SKM-1 treated with dmso at 0.1 percent for 144 hours (cell line): Measurements from ENCODE around the gene GCDH.
"Not testable (repeated sequence)": the region's sequence is repeated elsewhere in the genome, so short reads cannot be mapped to it uniquely, and the experiment has no call there.

Source experiments
- DNase-seq: peaks from one replicate; lab custom pipeline; 2025; ENCODE audit not compliant: unreplicated experiment; lab: John Stamatoyannopoulos, UW

GCDH gene

DNA sequence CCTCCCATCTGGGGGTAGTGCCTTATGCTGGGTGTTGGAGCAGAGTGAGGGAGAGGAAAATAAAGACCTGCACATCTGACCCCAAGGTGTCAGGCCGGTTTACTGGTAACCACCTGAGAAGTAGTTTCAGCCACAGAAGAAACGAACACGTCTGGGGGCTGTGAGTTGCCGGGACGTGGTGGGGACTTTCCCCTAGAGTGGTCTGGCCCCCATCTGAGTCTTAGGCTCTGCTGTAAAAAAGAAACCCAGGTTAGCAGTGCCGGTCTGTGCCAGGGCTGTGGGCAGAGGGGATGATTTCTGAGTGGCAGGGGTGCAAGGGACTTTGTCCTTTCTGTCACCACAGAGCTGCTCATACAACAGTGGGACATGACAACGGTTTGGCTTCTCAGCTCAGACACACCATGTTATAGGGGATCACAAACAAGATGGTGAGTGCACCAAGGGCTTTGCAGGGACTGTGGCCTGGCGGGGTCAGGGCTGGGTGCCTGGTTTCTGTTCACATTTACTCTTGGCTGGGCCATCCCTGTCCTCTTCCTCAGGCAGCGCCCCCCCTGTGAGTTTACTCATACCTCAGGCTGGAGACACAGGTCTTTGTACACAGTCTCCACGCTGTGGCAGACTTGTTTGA, 9.0 kb downstream of the GCDH start:
- no peak for DNase-seq

DNA sequence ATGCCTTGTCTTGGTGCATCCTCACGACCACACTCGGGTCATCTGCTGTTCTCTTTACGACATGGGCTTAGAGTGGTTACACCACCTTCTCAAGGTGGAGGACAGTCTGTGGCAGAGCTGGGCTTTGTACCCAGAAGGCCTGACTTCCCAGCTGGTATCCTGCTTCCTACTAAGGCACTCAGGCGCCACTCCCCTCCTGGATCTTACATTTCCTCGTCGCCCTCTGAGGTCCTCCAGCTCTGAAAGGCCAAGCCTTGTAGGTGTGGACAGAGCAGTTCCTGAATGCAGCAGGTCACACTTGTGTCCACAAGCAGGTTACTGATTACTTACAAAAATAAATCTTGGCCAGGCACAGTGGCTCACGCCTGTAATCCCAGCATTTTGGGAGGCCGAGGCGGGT, 16.2 kb downstream of the GCDH start:
- no peak for DNase-seq

DNA sequence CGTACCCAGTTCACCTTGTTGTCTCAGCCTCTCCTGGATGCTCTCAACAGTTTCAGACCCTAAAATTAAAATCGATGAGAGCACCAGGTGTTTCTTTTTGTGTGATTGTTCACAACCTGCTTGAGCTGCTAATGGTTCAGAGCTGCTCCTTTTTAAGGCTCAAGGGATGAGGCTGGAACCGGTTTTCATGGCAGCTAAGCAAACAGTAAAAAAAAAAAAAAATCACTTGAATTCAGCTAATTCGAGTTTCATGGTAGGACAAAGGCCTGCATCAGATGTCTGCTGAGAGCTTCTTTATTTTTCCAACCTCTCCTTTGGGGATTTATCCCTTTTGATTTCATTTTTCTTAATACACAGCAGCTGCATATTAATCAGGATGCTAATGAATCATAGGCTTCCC, 21.6 kb downstream of the GCDH start:
- no peak for DNase-seq

GRCh38 chr19:12913011-12913561, 22.1 kb downstream of the GCDH start:
- no peak for DNase-seq

GRCh38 chr19:12913851-12914690, 23.1 kb downstream of the GCDH start:
- DNase-seq, result peak; percentile 69

DNA sequence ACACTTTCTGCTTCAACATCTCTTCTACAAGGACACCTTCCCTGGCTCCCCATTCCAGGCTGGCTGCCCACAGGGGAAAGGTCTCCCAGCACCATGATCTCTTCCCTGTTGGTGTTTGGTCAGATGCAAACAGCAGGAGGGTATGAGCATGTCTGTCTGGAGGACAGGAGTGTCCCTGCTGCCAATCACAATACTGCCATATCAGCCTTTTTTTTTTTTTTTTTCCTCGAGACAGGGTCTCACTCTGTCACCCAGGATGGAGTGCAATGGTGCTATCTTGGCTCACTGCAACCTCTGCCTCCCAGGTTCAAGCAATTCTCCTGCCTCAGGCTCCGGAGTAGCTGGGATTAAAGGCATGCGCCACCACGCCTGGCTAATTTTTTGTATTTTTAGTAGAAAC, 24.9 kb downstream of the GCDH start:
- not testable (repeated sequence) for DNase-seq

- no peak for DNase-seq
These were observed 27.3 kb downstream of the GCDH start for GRCh38 chr19:12918253-12918652.

DNA sequence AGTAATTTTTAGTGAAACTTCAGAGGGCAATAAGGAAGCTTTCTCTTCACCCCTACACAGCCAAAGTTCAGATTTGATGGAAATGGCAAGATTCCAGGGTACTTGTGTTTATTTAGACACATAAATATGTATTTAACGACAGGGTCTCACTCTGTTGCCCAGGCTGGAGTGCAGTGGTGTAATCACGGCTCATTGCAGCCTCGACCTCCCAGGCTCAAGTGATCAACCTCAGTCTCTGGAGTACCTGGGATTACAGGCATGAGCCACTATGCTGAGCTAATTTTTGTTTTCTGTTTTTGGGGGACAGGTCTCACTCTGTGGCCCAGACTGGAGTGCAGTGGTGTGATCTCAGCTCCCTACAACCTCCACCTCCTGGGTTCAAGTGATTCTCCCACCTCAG, 30.1 kb downstream of the GCDH start:
- DNase-seq, result no peak

- DNase-seq, result no peak
These were observed 32.0 kb downstream of the GCDH start for GRCh38 chr19:12922959-12923358.

- DNase-seq, result no peak
These were observed 33.8 kb downstream of the GCDH start for GRCh38 chr19:12924621-12925310.

GRCh38 chr19:12930002-12930645, 39.2 kb downstream of the GCDH start:
- no peak for DNase-seq

- no peak for DNase-seq
These were observed 41.7 kb downstream of the GCDH start for GRCh38 chr19:12932392-12933286.

GRCh38 chr19:12933287-12934072, 42.5 kb downstream of the GCDH start, which contains the start of gene FARSA:
TSS of gene FARSA (minus strand) at chr19:12933711. CDS start at chr19:12933696, 15 bp downstream.
- DNase-seq, result peak; percentile 79

- DNase-seq, result no peak
These were observed 44.1 kb downstream of the GCDH start for GRCh38 chr19:12935071-12935470.

DNA sequence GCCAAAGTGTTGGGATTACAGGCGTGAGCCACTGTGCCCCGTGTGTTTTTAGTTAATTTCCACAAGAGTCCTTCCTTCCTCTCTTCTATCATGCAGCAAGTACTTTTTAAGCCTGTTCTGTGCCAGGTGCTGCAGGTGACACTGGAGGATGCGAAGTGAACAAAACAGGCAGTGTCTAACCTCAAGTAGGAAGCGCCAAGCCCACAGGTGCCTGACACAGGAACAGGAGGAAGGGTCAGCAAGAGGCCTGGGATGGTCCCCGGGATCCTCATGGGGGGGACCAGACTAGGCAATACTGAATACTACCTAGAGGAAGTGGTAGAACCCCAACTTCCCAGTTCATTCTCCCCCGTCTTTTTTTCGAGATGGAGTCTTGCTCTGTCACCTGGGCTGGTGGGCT, 45.6 kb downstream of the GCDH start:
- no peak for DNase-seq

GRCh38 chr19:12937093-12937926, 46.4 kb downstream of the GCDH start:
- DNase-seq, result peak; percentile 83

GRCh38 chr19:12937927-12938778, 47.2 kb downstream of the GCDH start, which contains the start of gene CALR:
TSS of gene CALR (plus strand) at chr19:12938609. CDS start at chr19:12938680, 71 bp downstream.
- DNase-seq, result peak; percentile 96
